Subcutaneous adipose tissue (tissue), 4 donors: ENCODE results near the gene GIMAP8. TPM values are rescaled to one million over a fixed set of nuclear protein-coding genes. Genes with fewer than 3 reads are reported as not detected.

ENCODE experiments used
- CTCF ChIP-seq: fragments of 450-650 bp; IDR thresholded peaks from one replicate; pipeline ENCODE4 v1.5.1; 2016; ENCODE audit warnings: low read depth, mild to moderate bottlenecking, control low read depth, antibody characterized with exemption, moderate library complexity
- total RNA-seq, 4 donors: library from RNA; depleted of rRNA; stranded (reverse); fragments of >200 nt; gene quantifications; one replicate each; pipeline ENCODE4 v1.1.0, GENCODE V29; 2016

GIMAP8 gene
- total RNA-seq, 4 donors from 2014 or later, result 9.9 to 29.0 (median 15.0) TPM

GRCh38 chr7:150462413-150462812 lies 12.0 kb downstream of the GIMAP8 start:
- no peak for TF ChIP-seq CTCF

- TF ChIP-seq CTCF, result no peak
Measured at GRCh38 chr7:150463461-150463860, 13.0 kb downstream of the GIMAP8 start.

- no peak for TF ChIP-seq CTCF
Measured at GRCh38 chr7:150464962-150465361, 14.5 kb downstream of the GIMAP8 start.

GRCh38 chr7:150465414-150465813 lies 15.0 kb downstream of the GIMAP8 start:
- TF ChIP-seq CTCF, result no peak

- no peak for TF ChIP-seq CTCF
Measured at GRCh38 chr7:150466477-150466876, 16.0 kb downstream of the GIMAP8 start.

- TF ChIP-seq CTCF, result no peak
Measured at GRCh38 chr7:150468241-150468640, 17.8 kb downstream of the GIMAP8 start.

- no peak for TF ChIP-seq CTCF
Measured at GRCh38 chr7:150471886-150472285, 21.5 kb downstream of the GIMAP8 start.
